ENCODE results near the gene XK.
"Not testable (repeated sequence)": the region's sequence is repeated elsewhere in the genome, so short reads cannot be mapped to it uniquely, and the experiment has no call there.

XK gene

GRCh38 chrX:37641859-37642258 lies 43.7 kb upstream of the XK start:
- Histone ChIP-seq H3K27me3 (ENCODE audit: low read length) (no peaks in the 10 kb centered on the region), H4K20me1 (ENCODE audit: low read depth, low read length) (no peaks in the 10 kb centered on the region), H2AFZ (ENCODE audit: low read depth, low read length, severe bottlenecking) (no peak overlapping the region), H3K79me2 (ENCODE audit: insufficient read depth, low read length) (no peaks in the 10 kb centered on the region), H3K4me3 (ENCODE audit: insufficient read depth, low read length, poor library complexity, severe bottlenecking) (no peak overlapping the region), H3K9ac (ENCODE audit: low read length) (no peak overlapping the region), H3K27ac (ENCODE audit: low read depth, low read length) (no peak overlapping the region), H3K9me3 (ENCODE audit: insufficient read depth, low read length) (no peaks in the 10 kb centered on the region), H3K9me2 (replicated peaks; ENCODE audit: insufficient read depth, low read length) (no peaks in the 10 kb centered on the region), H3K36me3 (ENCODE audit: low read length) (no peaks in the 10 kb centered on the region), H3F3A (ENCODE audit: insufficient read depth) (no peaks in the 10 kb centered on the region), H3K4me2 (ENCODE audit: low read depth, low read length, poor library complexity, severe bottlenecking) (no peak overlapping the region)
- TF ChIP-seq EZH2phosphoT487 (conservative IDR thresholded peaks at IDR 0.05; ENCODE audit: low read length): no peak
- TF ChIP-seq CTCF (IDR thresholded peaks at IDR 0.05; ENCODE audit: insufficient read depth, low read length, poor library complexity, severe bottlenecking): no peak

- H2AFZ ChIP-seq (ENCODE audit: low read depth, low read length, severe bottlenecking): no peak overlapping the region
- no peaks in the 10 kb centered on the region for H3K79me2 ChIP-seq (ENCODE audit: insufficient read depth, low read length)
- no peaks in the 10 kb centered on the region for H3K27me3 ChIP-seq (ENCODE audit: low read length)
- H3K4me3 ChIP-seq (ENCODE audit: insufficient read depth, low read length, poor library complexity, severe bottlenecking): no peak overlapping the region
- H4K20me1 ChIP-seq (ENCODE audit: low read depth, low read length): no peaks in the 10 kb centered on the region
- no peaks in the 10 kb centered on the region for H3F3A ChIP-seq (ENCODE audit: insufficient read depth)
- no peak for TF ChIP-seq CTCF (IDR thresholded peaks at IDR 0.05; ENCODE audit: insufficient read depth, low read length, poor library complexity, severe bottlenecking)
- TF ChIP-seq EZH2phosphoT487 (conservative IDR thresholded peaks at IDR 0.05; ENCODE audit: low read length): no peak
- H3K4me2 ChIP-seq (ENCODE audit: low read depth, low read length, poor library complexity, severe bottlenecking): no peak overlapping the region
- H3K9me3 ChIP-seq (ENCODE audit: insufficient read depth, low read length): no peaks in the 10 kb centered on the region
- no peaks in the 10 kb centered on the region for H3K36me3 ChIP-seq (ENCODE audit: low read length)
- H3K9me2 ChIP-seq (replicated peaks; ENCODE audit: insufficient read depth, low read length): no peaks in the 10 kb centered on the region
- H3K9ac ChIP-seq (ENCODE audit: low read length): no peak overlapping the region
- H3K27ac ChIP-seq (ENCODE audit: low read depth, low read length): no peak overlapping the region
Observed at GRCh38 chrX:37644381-37645305, 40.9 kb upstream of the XK start.

GRCh38 chrX:37646254-37646653 lies 39.3 kb upstream of the XK start:
- H3K9me3 ChIP-seq (ENCODE audit: insufficient read depth, low read length): no peaks in the 10 kb centered on the region
- H3K27me3 ChIP-seq (ENCODE audit: low read length): no peaks in the 10 kb centered on the region
- H3K4me2 ChIP-seq (ENCODE audit: low read depth, low read length, poor library complexity, severe bottlenecking): no peak overlapping the region
- H2AFZ ChIP-seq (ENCODE audit: low read depth, low read length, severe bottlenecking): no peak overlapping the region
- no peaks in the 10 kb centered on the region for H3K36me3 ChIP-seq (ENCODE audit: low read length)
- H3K9ac ChIP-seq (ENCODE audit: low read length): no peak overlapping the region
- no peaks in the 10 kb centered on the region for H3K9me2 ChIP-seq (replicated peaks; ENCODE audit: insufficient read depth, low read length)
- H3F3A ChIP-seq (ENCODE audit: insufficient read depth): no peaks in the 10 kb centered on the region
- no peak overlapping the region for H3K4me3 ChIP-seq (ENCODE audit: insufficient read depth, low read length, poor library complexity, severe bottlenecking)
- TF ChIP-seq CTCF (IDR thresholded peaks at IDR 0.05; ENCODE audit: insufficient read depth, low read length, poor library complexity, severe bottlenecking) (no peak), EZH2phosphoT487 (conservative IDR thresholded peaks at IDR 0.05; ENCODE audit: low read length) (no peak)
- H3K79me2 ChIP-seq (ENCODE audit: insufficient read depth, low read length): no peaks in the 10 kb centered on the region
- H3K27ac ChIP-seq (ENCODE audit: low read depth, low read length): no peak overlapping the region
- H4K20me1 ChIP-seq (ENCODE audit: low read depth, low read length): no peaks in the 10 kb centered on the region

GRCh38 chrX:37650879-37651278 lies 34.7 kb upstream of the XK start:
- H3K27me3 ChIP-seq (ENCODE audit: low read length); H3K9ac ChIP-seq (ENCODE audit: low read length); H3F3A ChIP-seq (ENCODE audit: insufficient read depth); H3K9me3 ChIP-seq (ENCODE audit: insufficient read depth, low read length); H3K36me3 ChIP-seq (ENCODE audit: low read length); H3K4me3 ChIP-seq (ENCODE audit: insufficient read depth, low read length, poor library complexity, severe bottlenecking); H3K4me2 ChIP-seq (ENCODE audit: low read depth, low read length, poor library complexity, severe bottlenecking); H3K9me2 ChIP-seq (replicated peaks; ENCODE audit: insufficient read depth, low read length); H3K79me2 ChIP-seq (ENCODE audit: insufficient read depth, low read length); H4K20me1 ChIP-seq (ENCODE audit: low read depth, low read length); H3K27ac ChIP-seq (ENCODE audit: low read depth, low read length); H2AFZ ChIP-seq (ENCODE audit: low read depth, low read length, severe bottlenecking): not testable (repeated sequence)

All from SU-DHL-6 (cell line).